IPS DF 4.7 (cell line): Measurements from ENCODE around the gene PGLYRP2.
"Not testable (repeated sequence)": the region's sequence is repeated elsewhere in the genome, so short reads cannot be mapped to it uniquely, and the experiment has no call there.

ENCODE experiments used
- DNase-seq: peaks from one replicate; pipeline ENCODE4 v3.0.0-alpha.2; 2013; ENCODE audit warnings: low spot score; ENCODE audit errors: extremely low read depth

Gene PGLYRP2

DNA sequence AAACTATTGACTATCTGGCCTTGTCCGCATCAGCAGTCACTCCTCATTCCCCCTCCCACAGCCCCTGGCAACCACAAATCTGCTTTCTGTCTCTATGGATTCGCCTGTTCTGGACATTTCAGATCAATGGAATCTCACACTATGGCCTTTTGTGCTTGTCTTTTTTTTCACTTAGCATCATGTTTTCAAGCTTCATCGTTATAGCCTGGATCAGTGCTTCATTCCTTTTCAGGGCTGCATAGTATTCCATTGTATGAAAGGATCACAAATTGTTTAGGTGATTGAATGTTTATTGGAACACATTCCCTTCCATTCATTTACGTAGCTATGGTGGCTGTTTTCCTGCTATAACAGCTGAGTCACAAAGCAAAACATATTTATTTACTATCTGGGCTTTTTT lies 7.7 kb upstream of the PGLYRP2 start:
- DNase-seq: no peak

GRCh38 chr19:15485768-15486167 lies 6.5 kb upstream of the PGLYRP2 start:
- not testable (repeated sequence) for DNase-seq

GRCh38 chr19:15480996-15481395 lies 1.7 kb upstream of the PGLYRP2 start:
- not testable (repeated sequence) for DNase-seq

DNA sequence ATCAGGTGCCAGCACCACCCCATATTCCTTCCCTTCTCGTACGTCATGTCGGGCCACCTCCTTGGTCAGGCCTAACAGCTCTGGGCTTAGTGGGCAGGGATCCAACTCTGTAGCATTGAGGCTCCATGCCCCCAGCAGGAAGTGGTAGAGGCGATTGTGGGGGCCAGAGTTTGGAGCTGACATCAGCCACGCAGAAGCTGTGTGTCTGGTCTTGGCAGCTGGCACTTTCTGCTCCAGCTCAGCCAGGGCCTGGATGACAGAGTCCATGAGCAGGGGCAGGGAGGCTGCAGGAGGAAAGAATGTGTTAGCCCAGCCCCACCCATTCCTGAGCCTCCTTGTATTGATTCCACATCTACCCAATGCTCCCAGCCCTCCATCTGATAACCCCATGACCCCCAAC lies 3.0 kb downstream of the PGLYRP2 start:
- DNase-seq: no peak

- DNase-seq: no peak
These were observed 3.7 kb downstream of the PGLYRP2 start for GRCh38 chr19:15475611-15476010.

DNA sequence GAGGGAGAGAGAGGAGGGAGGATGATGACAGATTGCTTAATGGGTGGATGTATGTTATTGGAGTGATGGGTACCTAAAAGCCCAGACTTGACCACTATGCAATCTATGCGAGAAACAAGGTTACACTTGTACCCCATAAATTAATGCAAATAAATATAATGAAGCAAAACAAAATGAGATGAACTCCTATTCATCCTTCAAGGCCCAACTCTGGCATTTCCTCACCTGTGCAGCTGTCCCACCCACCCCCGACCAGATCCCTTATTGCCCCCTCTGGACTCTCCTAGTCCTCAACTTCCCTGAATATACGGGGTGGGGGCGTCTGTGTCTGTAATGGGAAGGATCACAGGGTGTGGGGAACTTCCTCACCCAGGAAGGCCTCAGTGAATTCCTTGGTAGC lies 4.1 kb downstream of the PGLYRP2 start:
- no peak for DNase-seq

DNA sequence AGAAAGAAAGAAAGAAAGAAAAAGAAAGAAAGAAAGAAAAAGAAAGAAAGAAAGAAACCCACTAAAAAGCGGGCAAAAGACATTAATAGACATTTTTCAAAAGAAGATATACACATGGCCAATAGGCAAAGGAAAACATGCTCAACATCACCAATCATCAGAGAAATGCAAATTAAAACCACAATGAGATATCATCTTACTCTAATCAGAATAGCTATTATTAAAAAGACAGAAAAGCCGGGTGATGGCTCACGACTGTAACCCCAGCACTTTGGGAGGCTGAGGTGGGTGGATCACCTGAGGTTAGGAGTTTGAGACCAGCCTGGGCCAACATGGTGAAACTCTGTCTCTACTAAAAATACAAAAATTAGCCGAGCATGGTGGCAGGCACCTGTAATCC lies 5.5 kb downstream of the PGLYRP2 start:
- DNase-seq: not testable (repeated sequence)

DNA sequence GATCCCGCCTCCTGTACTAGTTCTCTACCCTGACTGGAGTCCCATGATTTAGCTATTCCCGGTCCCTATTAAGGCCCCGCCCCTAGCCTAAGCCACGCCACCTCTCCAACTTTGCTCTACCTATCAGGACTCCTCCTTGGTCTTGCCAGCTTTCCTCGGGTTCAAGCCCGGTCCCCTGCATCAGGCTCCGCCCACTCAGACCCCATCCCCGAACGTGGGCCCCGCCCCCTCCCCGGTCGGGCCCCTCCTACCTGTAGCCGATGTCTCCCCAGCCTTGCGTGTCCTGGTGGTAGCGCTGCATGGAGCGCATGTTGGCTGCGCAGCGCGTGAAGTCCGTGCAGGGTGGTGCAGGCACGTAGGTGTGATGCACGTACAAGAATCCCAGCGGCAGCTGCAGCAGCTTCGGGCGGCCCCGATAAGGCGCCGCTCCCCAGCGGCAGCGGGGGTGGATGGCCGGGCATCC lies 7.6 kb downstream of the PGLYRP2 start:
- DNase-seq: no peak

DNA sequence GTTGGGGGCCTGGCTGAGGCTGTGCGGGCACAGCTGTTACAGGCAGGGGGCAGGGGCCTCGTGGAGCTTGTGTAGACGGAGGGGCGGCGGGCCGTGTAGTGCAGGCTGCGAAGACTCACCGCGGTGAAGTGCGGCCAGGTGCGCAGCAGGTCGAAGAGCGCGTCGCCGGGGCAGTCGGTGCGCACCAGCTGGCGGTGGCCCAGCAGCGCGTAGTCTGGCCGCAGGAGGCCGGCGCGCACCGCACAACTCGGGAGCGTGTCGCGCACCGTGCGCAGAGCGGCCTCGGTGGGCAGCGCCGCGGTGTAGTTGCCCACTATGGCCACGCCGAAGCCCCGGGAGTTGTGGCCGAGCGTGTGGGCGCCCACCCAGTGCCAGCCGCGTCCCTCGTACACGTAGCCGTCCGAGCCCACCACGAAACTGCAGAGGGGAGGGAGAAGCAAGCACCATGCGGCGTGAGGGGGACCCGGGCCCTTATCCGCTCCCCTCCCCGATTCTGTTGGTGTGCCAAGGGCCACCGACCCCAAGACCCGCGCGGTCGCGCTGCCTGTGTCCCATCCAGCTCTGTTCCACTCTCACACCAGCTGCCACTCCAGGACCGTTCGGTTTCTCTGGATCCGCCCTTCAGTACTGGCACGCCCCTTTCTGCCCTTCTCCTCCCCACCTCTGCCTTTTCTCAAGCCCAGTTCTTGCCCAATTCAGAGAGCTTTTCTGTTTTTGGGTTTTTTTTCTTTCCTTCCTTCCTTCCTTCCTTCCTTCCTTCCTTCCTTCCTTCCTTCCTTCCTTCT lies 9.6 kb downstream of the PGLYRP2 start:
- no peak for DNase-seq

- no peak for DNase-seq
These were observed 10.4 kb downstream of the PGLYRP2 start for GRCh38 chr19:15468675-15469512.

DNA sequence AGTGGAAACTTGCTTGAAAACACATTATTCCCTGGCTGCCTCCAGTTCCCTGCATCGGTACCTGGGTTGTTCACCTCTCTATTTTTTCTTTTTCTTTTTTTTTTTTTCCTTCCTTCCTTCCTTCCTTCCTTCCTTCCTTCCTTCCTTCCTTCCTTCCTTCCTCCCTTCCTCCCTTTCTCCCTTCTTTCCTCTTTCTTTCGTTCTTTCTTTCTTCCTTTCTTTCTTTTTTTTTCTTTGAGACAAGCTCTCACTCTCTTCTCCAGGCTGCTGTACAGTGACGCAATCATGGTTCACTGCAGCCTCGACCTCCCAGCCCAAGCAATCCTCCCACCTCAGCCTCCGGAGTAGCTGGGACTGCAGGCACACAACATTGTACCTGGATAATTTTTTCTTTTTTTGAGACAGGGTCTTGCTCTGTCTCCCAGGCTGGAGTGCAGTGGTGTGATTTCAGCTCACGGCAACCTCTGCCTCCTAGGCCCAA lies 11.5 kb downstream of the PGLYRP2 start:
- DNase-seq: no peak

GRCh38 chr19:15466851-15467733 lies 12.2 kb downstream of the PGLYRP2 start:
- DNase-seq: no peak

DNA sequence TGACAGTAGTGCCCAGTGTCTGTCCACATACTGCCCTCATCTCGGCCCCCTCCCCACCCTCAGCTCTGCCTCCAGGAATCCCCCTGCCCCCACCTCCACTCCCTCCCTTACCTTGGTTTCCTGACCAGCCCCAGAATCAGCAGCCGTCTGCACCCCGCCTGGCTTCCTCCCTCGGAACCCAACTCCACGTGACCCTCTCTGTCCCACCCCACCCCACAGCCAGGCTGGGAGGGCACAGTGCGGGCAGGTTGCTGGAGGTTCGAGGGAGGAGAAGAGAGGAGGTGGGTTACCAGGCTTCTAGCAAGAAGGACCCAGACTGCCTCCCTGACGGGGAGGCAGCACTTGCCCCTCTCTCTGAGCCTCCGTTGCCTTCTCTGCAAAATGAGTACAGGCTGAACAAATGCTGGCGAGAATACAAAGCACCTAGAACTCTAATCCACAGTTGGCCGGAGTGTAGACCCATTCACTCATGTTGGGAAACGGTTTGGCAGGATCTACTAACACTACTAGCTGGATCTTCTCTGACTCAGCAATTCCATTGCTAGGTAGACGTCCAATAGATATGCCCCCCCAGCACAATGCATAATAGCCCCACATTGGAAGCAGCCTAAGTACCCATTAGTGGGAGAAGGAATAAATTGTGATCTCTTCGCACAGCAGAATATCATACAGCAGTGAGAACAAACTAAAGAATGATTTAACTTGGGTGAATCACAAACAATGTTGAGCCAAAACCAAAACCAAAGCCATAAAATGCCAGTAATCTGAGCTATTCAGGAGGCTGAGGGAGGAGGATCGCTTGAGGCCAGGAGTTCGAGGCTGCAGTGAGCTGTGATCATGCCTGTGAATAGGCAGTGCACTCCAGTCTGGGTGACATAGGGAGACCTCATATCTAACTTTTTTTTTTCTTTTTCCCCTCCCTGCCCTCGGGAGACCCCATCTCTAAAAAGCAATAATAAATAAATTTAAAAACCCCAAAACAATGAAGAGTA lies 14.6 kb downstream of the PGLYRP2 start, which contains the start of gene RASAL3:
TSS of gene RASAL3 (minus strand) at position 151 of the 992 bp plus-strand sequence. CDS start 186 bp downstream, outside the sequence.
- no peak for DNase-seq

GRCh38 chr19:15463861-15464371 lies 15.4 kb downstream of the PGLYRP2 start:
- DNase-seq: no peak

- no peak for DNase-seq
These were observed 17.6 kb downstream of the PGLYRP2 start for GRCh38 chr19:15461694-15462093.

DNA sequence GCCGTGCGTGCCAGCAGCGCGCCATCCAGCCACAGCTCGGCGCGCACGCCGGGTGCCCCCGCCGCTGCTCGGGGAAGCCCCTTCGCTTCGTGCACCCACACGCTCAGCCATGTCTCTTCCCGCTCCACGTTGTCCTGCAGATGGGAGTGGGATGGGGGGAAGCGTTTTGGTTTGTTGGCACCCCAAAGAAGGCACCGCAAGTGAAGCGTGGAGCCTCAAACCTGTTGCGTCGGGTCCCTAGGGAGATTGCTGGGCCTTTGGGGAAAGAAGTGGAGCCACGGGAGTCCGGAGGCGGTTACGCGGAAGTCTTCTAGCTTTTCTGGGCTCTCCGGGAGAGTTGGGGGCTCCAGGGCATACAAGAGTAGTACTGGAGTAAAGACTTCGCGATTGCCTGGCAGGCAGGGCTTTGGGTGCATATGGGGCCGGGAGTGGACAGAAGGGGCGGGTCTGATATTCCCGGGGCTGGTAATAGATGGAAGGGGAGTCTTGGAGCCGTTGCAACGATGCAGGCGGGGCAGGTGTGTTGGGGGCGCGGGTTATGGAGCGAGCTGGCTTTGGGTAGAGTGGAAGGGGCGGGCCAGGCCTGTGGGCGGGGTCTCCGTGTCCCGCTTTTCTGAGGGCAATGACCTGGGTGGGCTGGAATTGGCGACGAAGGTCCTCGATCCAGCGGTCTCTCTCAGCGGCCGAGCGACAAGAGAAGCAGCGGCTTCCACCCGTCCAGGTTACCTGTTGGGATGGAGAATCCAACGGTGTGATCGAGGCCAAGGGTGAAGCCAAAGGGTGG lies 21.4 kb downstream of the PGLYRP2 start:
- no peak for DNase-seq

DNA sequence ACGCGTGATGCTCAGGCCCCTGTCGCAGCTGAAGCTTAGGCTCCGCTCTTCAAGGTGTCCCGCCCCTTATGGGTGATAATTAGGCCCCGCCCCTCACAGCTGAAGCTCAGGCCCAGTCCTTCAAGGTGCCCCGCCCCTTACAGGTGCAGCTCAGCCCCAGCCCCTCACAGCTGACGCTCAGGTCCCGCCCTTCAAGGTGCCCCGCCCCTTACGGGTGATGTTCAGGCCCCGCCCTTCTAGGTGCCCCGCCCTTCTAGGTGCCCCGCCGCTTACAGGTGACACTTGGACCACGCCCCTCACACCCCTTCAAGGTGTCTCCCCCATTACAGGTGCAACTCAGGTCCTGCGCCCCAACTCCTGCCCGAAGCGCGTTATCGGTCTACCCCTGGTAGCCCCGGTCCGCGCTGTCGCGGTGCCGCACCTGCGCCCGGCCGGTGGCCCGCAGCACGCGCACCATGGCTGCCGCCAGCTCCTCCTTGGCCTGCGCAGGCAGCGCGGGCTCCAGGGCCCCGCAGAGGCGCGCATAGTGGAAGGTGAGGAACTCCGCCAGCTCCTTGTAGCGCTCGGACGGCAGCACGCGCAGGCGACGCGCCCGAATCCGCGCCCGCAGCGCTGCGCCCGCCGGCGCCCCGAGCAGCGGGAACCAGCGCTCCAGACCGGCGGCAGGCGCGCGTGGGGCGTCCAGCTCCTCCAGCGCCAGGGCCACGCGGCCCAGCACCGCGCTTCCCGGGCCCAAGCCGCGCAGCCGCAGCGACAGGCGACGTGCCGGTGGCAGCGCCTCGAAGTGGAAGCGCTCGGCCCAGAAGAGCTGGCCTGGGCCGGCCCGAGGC lies 22.2 kb downstream of the PGLYRP2 start:
- no peak for DNase-seq

DNA sequence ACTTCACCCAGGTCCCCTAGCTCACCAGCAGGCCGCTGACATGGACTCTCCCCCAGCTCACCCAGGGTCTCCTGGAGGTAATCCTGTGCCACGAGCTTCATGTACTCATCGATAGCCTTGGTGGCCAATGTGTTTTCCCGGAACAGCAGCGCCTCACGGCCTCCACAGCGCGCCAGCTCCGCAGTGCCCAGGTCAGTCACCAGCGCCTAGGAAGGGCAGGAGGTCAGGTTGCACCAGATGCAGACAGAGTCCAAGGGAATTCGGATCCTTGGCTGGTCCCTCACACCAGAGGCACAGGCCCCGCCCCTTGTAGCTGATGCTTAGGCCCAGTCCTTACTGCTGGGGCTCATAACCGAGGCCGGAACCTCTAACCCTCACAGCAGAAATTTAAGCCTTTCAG lies 22.9 kb downstream of the PGLYRP2 start:
- no peak for DNase-seq
